ENCODE measurements around the gene SPAM1. TPM values are rescaled to one million over a fixed set of nuclear protein-coding genes. Genes with fewer than 3 reads are reported as not detected.
"Not testable (repeated sequence)": the region's sequence is repeated elsewhere in the genome, so short reads cannot be mapped to it uniquely, and the experiment has no call there.

The SPAM1 gene
- total RNA-seq, 1 donor from 2014 or later, result not detected

DNA sequence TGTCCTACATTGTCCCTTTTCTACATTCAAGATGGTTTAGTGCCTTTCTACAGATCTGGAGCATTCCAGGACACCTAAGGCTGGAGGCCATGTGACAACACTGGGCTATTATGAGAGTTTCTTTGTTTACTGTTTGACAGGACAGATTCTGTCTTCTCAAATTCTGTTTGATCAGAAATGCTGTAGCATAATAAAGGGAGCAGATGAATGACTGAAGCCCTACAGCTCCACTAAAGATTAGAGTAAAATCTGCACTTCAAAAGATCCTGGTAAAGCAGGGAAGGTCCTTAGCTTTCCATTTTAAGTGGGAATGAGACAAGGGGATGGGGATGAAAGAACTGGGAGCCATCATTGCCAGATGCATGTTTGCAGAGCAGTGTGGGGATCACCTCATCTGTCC, 69.4 kb downstream of the SPAM1 start:
- DNase-seq (ENCODE audit: low read depth), result no peak
- H3K27me3 ChIP-seq (ENCODE audit: control insufficient read depth, insufficient read depth, low read length), result no peaks in the 10 kb centered on the region
- TF ChIP-seq, protein P1, sequence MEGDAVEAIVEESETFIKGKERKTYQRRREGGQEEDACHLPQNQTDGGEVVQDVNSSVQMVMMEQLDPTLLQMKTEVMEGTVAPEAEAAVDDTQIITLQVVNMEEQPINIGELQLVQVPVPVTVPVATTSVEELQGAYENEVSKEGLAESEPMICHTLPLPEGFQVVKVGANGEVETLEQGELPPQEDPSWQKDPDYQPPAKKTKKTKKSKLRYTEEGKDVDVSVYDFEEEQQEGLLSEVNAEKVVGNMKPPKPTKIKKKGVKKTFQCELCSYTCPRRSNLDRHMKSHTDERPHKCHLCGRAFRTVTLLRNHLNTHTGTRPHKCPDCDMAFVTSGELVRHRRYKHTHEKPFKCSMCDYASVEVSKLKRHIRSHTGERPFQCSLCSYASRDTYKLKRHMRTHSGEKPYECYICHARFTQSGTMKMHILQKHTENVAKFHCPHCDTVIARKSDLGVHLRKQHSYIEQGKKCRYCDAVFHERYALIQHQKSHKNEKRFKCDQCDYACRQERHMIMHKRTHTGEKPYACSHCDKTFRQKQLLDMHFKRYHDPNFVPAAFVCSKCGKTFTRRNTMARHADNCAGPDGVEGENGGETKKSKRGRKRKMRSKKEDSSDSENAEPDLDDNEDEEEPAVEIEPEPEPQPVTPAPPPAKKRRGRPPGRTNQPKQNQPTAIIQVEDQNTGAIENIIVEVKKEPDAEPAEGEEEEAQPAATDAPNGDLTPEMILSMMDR (IDR thresholded peaks at IDR 0.05; ENCODE audit: insufficient read depth, low read length, poor library complexity, severe bottlenecking), result no peak
- no peaks in the 10 kb centered on the region for H3K36me3 ChIP-seq (ENCODE audit: control insufficient read depth, insufficient read depth, low read length)
- H3K4me3 ChIP-seq (ENCODE audit: low read depth, low read length), result no peak overlapping the region

DNA sequence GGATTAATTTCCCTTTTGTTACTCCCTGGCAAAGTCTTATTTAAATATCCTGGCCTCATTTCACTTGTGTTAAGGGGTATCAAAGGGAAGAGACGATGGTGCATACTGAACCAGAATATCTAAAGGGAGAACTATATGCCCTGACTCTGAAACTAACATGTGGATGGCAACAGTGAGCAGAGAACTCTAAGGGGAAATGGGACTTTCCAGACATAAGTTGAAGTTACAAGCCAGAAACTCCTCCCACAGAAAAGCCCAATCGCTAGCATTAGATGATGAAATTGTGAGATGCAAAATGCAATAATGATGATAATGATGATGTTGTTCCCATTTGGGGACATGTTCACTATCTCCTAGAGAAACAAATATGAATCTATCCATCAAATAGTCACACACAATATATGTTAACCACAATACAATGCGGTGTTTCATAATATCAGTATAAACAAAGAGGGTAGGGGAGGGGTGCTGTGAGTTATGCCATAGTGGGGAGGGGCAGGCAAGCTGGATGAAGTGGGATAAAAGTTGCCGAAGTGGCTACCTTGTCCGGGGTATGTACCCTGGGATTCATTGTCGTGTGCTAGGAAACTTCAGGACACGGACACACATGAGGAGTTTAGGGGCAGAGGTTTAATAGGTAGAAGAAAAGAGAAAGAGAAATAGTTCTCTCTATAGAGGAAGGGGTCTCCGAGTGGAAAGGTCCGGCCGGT, 70.7 kb downstream of the SPAM1 start:
- DNase-seq (ENCODE audit: low read depth), result no peak
- Histone ChIP-seq H3K27me3 (ENCODE audit: control insufficient read depth, insufficient read depth, low read length) (no peaks in the 10 kb centered on the region), H3K4me3 (ENCODE audit: low read depth, low read length) (no peak overlapping the region), H3K36me3 (ENCODE audit: control insufficient read depth, insufficient read depth, low read length) (no peaks in the 10 kb centered on the region)
- TF ChIP-seq, protein P1 (IDR thresholded peaks at IDR 0.05; ENCODE audit: insufficient read depth, low read length, poor library complexity, severe bottlenecking), result no peak

DNA sequence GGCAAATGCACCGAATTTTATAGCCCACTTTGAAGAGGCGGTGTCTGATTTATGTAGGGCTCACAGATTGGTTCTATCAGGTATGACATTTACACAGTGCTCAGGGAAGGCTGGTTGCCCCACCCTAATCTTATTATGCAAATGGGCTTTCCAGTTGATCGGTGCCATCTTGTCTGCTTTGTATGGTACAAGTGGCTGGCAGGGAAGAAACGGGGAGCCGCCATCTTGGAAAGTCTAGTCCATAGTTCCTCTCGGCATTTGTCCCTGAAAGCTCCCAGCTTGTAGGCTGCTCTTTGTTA, 71.2 kb downstream of the SPAM1 start:
- DNase-seq (ENCODE audit: low read depth), result no peak
- Histone ChIP-seq H3K4me3 (ENCODE audit: low read depth, low read length) (no peak overlapping the region), H3K27me3 (ENCODE audit: control insufficient read depth, insufficient read depth, low read length) (no peaks in the 10 kb centered on the region), H3K36me3 (ENCODE audit: control insufficient read depth, insufficient read depth, low read length) (no peaks in the 10 kb centered on the region)
- TF ChIP-seq, protein P1 (IDR thresholded peaks at IDR 0.05; ENCODE audit: insufficient read depth, low read length, poor library complexity, severe bottlenecking), result no peak

DNA sequence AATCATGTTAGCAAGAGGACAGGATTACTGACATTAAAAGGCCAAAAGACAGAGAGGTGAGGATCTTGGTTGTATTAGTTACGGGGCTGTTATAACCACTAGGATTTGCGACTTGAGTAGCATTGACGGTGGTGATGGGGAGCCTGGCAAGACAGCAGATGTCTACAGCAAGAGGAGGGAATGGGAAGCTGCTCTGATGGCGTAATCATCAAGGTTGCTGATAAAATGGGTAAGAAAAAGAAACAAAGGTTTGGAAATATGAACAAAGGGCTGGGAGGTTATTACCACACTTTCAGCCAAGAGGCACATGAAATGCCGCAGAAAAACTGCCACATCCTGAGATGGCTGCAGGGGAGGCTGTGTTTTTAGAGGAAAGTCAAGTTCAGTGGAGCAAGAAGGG, 73.9 kb downstream of the SPAM1 start:
- DNase-seq (ENCODE audit: low read depth), result no peak
- Histone ChIP-seq H3K4me3 (ENCODE audit: low read depth, low read length) (no peak overlapping the region), H3K27me3 (ENCODE audit: control insufficient read depth, insufficient read depth, low read length) (no peaks in the 10 kb centered on the region), H3K36me3 (ENCODE audit: control insufficient read depth, insufficient read depth, low read length) (no peaks in the 10 kb centered on the region)
- TF ChIP-seq, protein P1 (IDR thresholded peaks at IDR 0.05; ENCODE audit: insufficient read depth, low read length, poor library complexity, severe bottlenecking), result no peak

DNA sequence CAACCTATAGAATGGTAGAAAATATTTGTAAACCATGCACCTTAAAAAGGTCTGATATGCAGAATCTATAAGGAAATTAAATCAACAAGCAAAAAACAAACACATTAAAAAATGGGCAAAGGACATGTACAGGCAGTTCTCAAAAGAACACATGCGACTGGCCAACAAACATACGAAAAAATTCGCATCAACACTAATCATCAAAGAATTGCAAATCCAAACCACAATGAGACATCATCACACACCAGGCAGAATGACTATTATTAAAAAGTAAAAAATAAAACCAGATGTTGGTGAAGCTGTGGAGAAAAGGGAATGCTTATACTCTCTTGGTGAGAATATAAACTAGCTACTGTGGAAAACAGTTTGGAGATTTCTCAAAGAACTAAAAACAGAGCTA, 74.7 kb downstream of the SPAM1 start:
- TF ChIP-seq, protein P1 (IDR thresholded peaks at IDR 0.05; ENCODE audit: insufficient read depth, low read length, poor library complexity, severe bottlenecking), result no peak
- no peak overlapping the region for H3K4me3 ChIP-seq (ENCODE audit: low read depth, low read length)
- no peaks in the 10 kb centered on the region for H3K36me3 ChIP-seq (ENCODE audit: control insufficient read depth, insufficient read depth, low read length)
- no peaks in the 10 kb centered on the region for H3K27me3 ChIP-seq (ENCODE audit: control insufficient read depth, insufficient read depth, low read length)
- no peak for DNase-seq (ENCODE audit: low read depth)

DNA sequence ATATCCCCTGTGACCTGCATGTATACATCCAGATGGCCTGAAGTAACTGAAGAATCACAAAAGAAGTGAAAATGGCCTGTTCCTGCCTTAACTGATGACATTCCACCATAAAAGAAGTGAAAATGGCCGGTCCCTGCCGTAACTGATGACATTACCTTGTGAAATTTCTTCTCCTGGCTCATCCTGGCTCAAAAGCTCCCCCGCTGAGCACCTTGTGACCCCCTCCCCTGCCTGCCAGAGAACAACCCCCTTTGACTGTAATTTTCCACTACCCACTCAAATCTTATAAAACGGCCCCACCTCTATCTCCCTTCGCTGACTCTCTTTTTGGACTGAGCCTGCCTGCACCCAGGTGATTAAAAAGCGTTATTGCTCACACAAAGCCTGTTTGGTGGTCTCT, 83.3 kb downstream of the SPAM1 start:
- not testable (repeated sequence) for H3K36me3 ChIP-seq (ENCODE audit: control insufficient read depth, insufficient read depth, low read length); H3K27me3 ChIP-seq (ENCODE audit: control insufficient read depth, insufficient read depth, low read length); H3K4me3 ChIP-seq (ENCODE audit: low read depth, low read length); DNase-seq (ENCODE audit: low read depth)
